HFFc6 (cell line): Measurements from ENCODE around the gene FBXO4. TPM values are rescaled to one million over a fixed set of nuclear protein-coding genes. Genes with fewer than 3 reads are reported as not detected.
A peak's percentile ranks its signal among the peaks of the same experiment; 100 is the strongest.

Experiments
- DNase-seq: peaks from one replicate; pipeline ENCODE4 v3.0.0-alpha.2; 2018
- H3K27ac Mint-ChIP-seq: 2 replicates; pipeline ENCODE4 v1.8.0; 2020; ENCODE audit warnings: mild to moderate bottlenecking, mixed read lengths
- H3K27me3 Mint-ChIP-seq: 2 replicates; pipeline ENCODE4 v1.8.0; 2021; ENCODE audit warnings: mild to moderate bottlenecking, moderate library complexity, mixed read lengths; ENCODE audit not compliant: insufficient read depth
- H3K36me3 Mint-ChIP-seq: 2 replicates; pipeline ENCODE4 v1.8.0; 2021; ENCODE audit warnings: low read depth, mixed read lengths
- H3K4me1 Mint-ChIP-seq: 2 replicates; pipeline ENCODE4 v1.8.0; 2020; ENCODE audit warnings: low read depth, mixed read lengths
- H3K4me3 Mint-ChIP-seq: 2 replicates; pipeline ENCODE4 v1.8.0; 2020; ENCODE audit warnings: mild to moderate bottlenecking, moderate library complexity, mixed read lengths
- H3K9me3 Mint-ChIP-seq: 2 replicates; pipeline ENCODE4 v1.8.0; 2020; ENCODE audit warnings: mild to moderate bottlenecking, mixed read lengths
- total RNA-seq, 6 experiments: library from RNA; stranded (reverse); fragmentation: NEBNext Ultra II Directional; extraction: Animal tissue kit (Norgen Biotek cat#: 25700); gene quantifications; 2 replicates in 1 of 6; 3 replicates in 5 of 6; pipeline ENCODE4 v1.2.3, GENCODE V29; 2021
- TF ChIP-seq, protein P1 (sequence below): fragments of 200-600 bp; sonication (generic); IDR thresholded peaks from 2 replicates; pipeline ENCODE4 v1.5.0; 2021; ENCODE audit warnings: antibody characterized with exemption, mild to moderate bottlenecking

FBXO4 gene
- total RNA-seq, 6 experiments from 2014 or later: 4.8 to 7.9 (median 6.0) TPM

DNA sequence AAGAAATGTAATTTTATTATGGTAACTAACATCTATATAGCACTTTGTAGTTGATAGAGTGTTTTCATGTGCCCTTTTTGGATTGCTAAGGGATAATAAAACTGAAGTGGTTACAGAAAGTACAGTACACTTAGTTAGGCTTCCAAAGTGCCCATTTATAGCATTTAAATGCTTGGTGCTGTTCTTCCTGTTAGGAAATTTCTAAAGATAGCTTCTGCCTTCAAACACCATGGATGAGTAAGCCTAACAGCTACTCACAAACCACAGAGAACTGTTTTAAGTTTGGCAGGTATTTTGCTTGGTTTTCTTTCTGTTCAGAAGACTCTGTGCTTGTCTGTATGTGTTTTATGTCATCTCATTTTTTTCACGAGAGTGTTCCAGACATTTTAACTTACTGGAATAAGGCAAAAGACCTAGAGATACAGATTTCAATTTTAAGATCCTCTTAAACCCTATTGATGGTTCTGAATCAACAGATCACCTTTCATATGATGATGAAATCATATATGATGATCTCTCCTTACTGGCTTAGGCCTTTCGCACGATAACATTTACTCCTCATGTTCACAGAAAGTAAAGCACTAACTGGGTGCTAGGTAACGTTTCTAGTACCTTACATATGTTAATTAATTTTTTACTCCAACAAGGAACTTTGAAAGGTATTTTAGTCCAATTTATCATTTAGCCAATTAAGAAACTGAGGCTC is 16.6 kb upstream of the FBXO4 start:
- Mint-ChIP-seq H3K9me3 (no peaks in the 10 kb centered on the region), H3K4me1 (peaks cover 42% of the 10 kb centered on the region), H3K36me3 (peaks cover 28% of the 10 kb centered on the region), H3K4me3 (peak overlapping the region; percentile 64), H3K27ac (peak overlapping the region; percentile 88), H3K27me3 (peaks cover 3% of the 10 kb centered on the region; the same call in 1 of the 2 replicates)
- peak; percentile 77 for DNase-seq
- TF ChIP-seq, protein P1, sequence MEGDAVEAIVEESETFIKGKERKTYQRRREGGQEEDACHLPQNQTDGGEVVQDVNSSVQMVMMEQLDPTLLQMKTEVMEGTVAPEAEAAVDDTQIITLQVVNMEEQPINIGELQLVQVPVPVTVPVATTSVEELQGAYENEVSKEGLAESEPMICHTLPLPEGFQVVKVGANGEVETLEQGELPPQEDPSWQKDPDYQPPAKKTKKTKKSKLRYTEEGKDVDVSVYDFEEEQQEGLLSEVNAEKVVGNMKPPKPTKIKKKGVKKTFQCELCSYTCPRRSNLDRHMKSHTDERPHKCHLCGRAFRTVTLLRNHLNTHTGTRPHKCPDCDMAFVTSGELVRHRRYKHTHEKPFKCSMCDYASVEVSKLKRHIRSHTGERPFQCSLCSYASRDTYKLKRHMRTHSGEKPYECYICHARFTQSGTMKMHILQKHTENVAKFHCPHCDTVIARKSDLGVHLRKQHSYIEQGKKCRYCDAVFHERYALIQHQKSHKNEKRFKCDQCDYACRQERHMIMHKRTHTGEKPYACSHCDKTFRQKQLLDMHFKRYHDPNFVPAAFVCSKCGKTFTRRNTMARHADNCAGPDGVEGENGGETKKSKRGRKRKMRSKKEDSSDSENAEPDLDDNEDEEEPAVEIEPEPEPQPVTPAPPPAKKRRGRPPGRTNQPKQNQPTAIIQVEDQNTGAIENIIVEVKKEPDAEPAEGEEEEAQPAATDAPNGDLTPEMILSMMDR: no peak

DNA sequence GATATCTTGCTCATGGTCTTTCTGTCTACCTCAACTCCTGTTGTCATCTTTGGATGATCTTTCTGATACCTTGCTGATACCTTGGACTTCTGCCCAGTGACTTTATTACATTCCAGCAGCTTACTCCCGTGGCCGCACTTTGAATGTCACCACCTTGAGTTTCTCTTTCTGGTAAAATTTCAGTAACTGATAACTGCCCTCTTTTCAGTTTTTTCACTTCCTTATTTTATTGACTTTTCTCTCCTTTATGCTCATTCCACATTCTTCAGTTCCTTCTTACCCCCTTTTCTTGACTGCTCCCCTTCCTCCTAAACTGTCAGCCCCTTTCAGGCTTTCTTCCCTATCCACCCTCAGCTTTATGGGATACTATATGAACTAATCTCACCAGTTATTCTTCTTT is 7.0 kb upstream of the FBXO4 start:
- TF ChIP-seq, protein P1: no peak
- Mint-ChIP-seq H3K4me3 (no peak overlapping the region), H3K36me3 (peaks cover 16% of the 10 kb centered on the region), H3K4me1 (peaks cover 19% of the 10 kb centered on the region), H3K9me3 (no peaks in the 10 kb centered on the region), H3K27me3 (peaks cover 2% of the 10 kb centered on the region; the same call in 1 of the 2 replicates), H3K27ac (peak overlapping the region; percentile 16; the same call in 1 of the 2 replicates)
- no peak for DNase-seq

DNA sequence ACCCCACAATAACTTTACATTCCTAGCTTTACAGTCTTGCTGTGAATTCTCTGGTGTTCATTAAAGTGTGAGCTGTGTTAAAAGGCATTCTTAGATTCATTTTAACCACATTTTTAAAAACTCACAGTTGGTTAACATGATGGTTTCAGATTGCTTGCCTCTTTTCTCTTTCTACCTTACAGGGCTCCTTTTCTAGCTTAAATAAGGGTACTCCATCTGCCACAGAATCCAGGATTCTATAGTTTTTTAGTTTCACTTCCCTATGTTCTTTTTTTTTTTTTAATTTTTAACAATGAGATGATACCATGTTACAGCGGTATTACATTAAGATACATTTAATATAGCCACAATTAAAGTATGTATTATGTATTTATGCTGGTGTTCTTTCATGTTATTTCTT is 3.9 kb upstream of the FBXO4 start:
- no peaks in the 10 kb centered on the region for H3K9me3 Mint-ChIP-seq
- H3K27me3 Mint-ChIP-seq: peaks cover 2% of the 10 kb centered on the region; the same call in 1 of the 2 replicates
- TF ChIP-seq, protein P1: no peak

DNA sequence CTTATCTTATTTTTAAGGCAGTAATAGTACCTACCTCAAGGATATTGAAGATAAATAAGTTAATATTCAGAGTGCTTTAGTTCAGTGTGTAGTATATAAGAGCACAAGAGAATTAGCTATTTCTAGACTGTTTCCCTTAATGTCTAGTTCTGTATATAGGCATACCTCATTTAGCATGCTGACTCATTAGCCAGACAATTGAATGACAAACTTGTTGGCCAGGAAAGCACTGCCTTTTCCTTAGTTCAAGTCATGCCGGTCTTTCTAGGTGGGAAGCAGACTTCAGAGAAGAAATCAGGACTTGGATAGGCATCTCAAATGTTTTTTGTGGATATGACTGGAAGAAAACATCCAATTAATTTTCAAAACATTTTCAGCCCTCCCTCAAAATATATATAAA is 3.2 kb upstream of the FBXO4 start:
- H3K4me3 Mint-ChIP-seq: no peak overlapping the region
- peaks cover 38% of the 10 kb centered on the region for H3K4me1 Mint-ChIP-seq
- peaks cover 2% of the 10 kb centered on the region; the same call in 1 of the 2 replicates for H3K27me3 Mint-ChIP-seq
- peak overlapping the region; percentile 67 for H3K27ac Mint-ChIP-seq
- H3K9me3 Mint-ChIP-seq: no peaks in the 10 kb centered on the region
- DNase-seq: peak; percentile 45
- TF ChIP-seq, protein P1: no peak
- peaks cover 9% of the 10 kb centered on the region for H3K36me3 Mint-ChIP-seq

More for the DNA sequence above, 3.9 kb upstream of the FBXO4 start:
- Mint-ChIP-seq H3K4me3 (no peak overlapping the region), H3K36me3 (peaks cover 9% of the 10 kb centered on the region), H3K4me1 (peaks cover 35% of the 10 kb centered on the region), H3K27ac (peak overlapping the region; percentile 67)
- no peak for DNase-seq

DNA sequence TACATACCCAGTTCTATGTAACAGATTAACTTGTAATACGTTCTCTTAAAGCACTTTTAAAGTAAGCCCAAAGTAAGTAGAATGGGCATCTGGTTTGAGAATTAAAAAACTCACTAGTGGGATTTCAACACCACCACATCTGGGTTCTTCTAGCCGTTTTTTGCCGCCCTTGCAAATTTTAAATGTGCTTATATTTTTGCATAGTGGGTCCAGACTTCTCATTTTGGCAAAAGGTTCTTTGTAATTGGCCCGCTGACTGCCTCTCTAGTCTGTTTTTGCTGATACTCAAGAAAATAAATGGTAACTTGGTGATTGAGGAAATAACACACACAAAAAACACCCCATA is 582 bp upstream of the FBXO4 start:
- Mint-ChIP-seq H3K4me3 (peak overlapping the region; percentile 85), H3K9me3 (no peaks in the 10 kb centered on the region), H3K27me3 (no peaks in the 10 kb centered on the region), H3K36me3 (no peaks in the 10 kb centered on the region), H3K4me1 (peaks cover 40% of the 10 kb centered on the region), H3K27ac (peak overlapping the region; percentile 94)
- TF ChIP-seq, protein P1: no peak
- DNase-seq: no peak
